Right atrium auricular region (tissue), 2 donors: ENCODE results near the gene AQP12B. TPM values are rescaled to one million over a fixed set of nuclear protein-coding genes. Genes with fewer than 3 reads are reported as not detected.

Source experiments
- DNase-seq: peaks from one replicate; pipeline ENCODE4 v3.0.0-alpha.2; 2019; ENCODE audit warnings: low spot score
- H3K27ac ChIP-seq, 2 donors: fragments of 200-600 bp; sonication (generic); 1 replicate in 1 of 2; 2 replicates in 1 of 2; pipeline ENCODE4 v1.5.1; 2016 to 2019
- H3K27me3 ChIP-seq, 2 donors: fragments of 200-600 bp; sonication (generic); one replicate each; pipeline versions ENCODE4 v1.5.1 to v1.6.0; 2017 to 2019
- H3K36me3 ChIP-seq: fragments of 200-600 bp; sonication (generic); one replicate; pipeline ENCODE4 v1.5.1; 2016
- H3K4me1 ChIP-seq, 2 donors: fragments of 200-600 bp; sonication (generic); one replicate each; pipeline versions ENCODE4 v1.5.1 to v1.6.0; 2017 to 2019
- H3K4me3 ChIP-seq, 2 donors: fragments of 200-600 bp; sonication (generic); 1 replicate in 1 of 2; 2 replicates in 1 of 2; pipeline ENCODE4 v1.5.1; 2017 to 2019; ENCODE audit warnings: mild to moderate bottlenecking in 1 of 2, moderate library complexity in 1 of 2
- H3K9me3 ChIP-seq, 2 donors: fragments of 200-600 bp; sonication (generic); one replicate each; pipeline ENCODE4 v1.5.1; 2019
- CTCF ChIP-seq, 2 donors: fragments of 200-600 bp; sonication (generic); IDR thresholded peaks; one replicate each; pipeline ENCODE4 v1.5.1; 2019; ENCODE audit warnings: antibody characterized with exemption in 2 of 2
- total RNA-seq, 2 donors: library from RNA; depleted of rRNA; stranded (reverse); fragments of >200 nt; gene quantifications; one replicate each; pipeline ENCODE4 v1.1.0, GENCODE V29; 2016

Gene AQP12B
- total RNA-seq, 2 donors from 2014 or later: not detected

DNA sequence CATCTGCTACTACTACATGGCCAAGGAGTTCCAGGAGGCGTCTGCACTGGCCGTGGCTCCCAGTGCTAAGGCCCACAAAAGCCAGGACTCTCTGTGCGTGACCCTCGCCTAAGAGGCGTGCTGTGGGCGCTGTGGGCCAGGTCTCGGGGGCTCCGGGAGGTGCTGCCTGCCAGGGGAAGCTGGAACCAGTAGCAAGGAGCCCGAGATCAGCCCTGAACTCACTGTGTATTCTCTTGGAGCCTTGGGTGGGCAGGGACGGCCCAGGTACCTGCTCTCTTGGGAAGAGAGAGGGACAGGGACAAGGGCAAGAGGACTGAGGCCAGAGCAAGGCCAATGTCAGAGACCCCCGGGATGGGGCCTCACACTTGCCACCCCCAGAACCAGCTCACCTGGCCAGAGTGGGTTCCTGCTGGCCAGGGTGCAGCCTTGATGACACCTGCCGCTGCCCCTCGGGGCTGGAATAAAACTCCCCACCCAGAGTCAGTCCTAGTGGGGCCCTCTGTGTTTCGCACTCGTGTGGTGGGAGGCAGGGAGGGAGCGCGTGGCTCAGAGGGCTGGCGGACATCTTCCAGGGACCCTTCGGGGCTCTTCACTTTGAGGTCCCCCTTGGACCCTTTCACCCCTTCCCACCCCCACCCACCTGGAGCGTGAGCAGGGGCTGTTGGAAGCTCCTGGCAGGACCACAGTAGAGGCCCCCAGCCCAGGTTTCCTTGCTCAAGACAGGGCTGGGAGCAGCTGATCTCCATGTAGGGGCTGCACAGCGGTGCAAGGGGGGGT lies 51.7 kb downstream of the AQP12B start:
- no peaks in the 10 kb centered on the region for H3K4me1 ChIP-seq
- H3K4me3 ChIP-seq: no peak overlapping the region
- no peaks in the 10 kb centered on the region for H3K36me3 ChIP-seq
- DNase-seq: no peak
- no peak overlapping the region for H3K27ac ChIP-seq
- TF ChIP-seq CTCF (IDR thresholded peaks at IDR 0.05): no peak
- no peaks in the 10 kb centered on the region for H3K27me3 ChIP-seq
- no peaks in the 10 kb centered on the region for H3K9me3 ChIP-seq

DNA sequence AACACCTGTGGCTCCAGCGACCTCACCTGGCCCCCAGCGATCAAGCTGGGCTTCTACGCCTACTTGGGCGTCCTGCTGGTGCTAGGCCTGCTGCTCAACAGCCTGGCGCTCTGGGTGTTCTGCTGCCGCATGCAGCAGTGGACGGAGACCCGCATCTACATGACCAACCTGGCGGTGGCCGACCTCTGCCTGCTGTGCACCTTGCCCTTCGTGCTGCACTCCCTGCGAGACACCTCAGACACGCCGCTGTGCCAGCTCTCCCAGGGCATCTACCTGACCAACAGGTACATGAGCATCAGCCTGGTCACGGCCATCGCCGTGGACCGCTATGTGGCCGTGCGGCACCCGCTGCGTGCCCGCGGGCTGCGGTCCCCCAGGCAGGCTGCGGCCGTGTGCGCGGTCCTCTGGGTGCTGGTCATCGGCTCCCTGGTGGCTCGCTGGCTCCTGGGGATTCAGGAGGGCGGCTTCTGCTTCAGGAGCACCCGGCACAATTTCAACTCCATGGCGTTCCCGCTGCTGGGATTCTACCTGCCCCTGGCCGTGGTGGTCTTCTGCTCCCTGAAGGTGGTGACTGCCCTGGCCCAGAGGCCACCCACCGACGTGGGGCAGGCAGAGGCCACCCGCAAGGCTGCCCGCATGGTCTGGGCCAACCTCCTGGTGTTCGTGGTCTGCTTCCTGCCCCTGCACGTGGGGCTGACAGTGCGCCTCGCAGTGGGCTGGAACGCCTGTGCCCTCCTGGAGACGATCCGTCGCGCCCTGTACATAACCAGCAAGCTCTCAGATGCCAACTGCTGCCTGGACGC lies 52.5 kb downstream of the AQP12B start:
- Histone ChIP-seq H3K4me1 (no peaks in the 10 kb centered on the region), H3K9me3 (no peaks in the 10 kb centered on the region), H3K4me3 (no peak overlapping the region), H3K27ac (no peak overlapping the region), H3K27me3 (no peaks in the 10 kb centered on the region), H3K36me3 (no peaks in the 10 kb centered on the region)
- DNase-seq: no peak
- no peak for TF ChIP-seq CTCF (IDR thresholded peaks at IDR 0.05)

- H3K4me1 ChIP-seq: no peaks in the 10 kb centered on the region
- no peaks in the 10 kb centered on the region for H3K27me3 ChIP-seq
- H3K4me3 ChIP-seq: no peak overlapping the region
- DNase-seq: no peak
- no peak for TF ChIP-seq CTCF (IDR thresholded peaks at IDR 0.05)
- no peaks in the 10 kb centered on the region for H3K36me3 ChIP-seq
- H3K27ac ChIP-seq: no peak overlapping the region
- H3K9me3 ChIP-seq: no peaks in the 10 kb centered on the region
Measured at GRCh38 chr2:240629619-240629967, 53.1 kb downstream of the AQP12B start.

DNA sequence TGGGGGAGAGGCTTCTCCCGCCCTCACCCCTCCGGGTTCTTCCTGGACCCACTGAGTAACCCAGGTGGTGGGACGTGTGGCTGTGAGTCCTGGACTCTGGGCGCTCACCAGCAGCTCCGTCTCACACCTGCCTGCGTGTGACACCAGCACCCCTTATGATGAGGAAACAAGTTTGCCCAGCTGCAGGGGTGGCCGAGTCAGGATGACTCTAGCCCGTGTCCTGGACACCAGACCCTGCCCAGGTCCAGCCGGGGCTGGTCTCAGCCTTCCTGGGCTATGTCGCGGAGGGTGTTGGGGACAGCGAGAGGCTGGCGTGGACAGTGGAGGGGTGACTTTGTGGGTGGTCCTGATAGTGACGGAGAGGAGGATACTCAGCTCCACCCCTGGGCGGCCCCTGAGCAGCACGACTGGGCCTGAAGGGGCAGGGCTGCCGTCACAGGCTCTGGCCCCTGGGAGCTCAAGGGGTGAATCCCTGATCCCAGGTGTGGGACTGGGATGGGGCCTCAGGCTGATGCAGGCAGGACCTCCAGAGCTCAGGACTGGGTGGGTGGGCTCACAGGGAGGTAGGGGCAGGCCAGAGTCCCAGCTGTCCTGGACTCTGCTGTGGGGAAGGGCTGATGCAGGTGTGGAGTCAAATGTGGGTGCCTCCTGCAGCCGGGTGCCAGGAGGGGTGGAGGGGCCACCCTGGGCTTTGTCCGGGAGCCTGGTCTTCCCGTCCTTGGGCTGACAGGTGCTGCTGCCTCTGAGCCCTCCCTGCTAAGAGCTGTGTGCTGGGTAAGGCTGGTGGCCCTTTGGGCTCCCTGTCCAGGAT lies 53.7 kb downstream of the AQP12B start:
- H3K9me3 ChIP-seq: no peaks in the 10 kb centered on the region
- no peak overlapping the region for H3K27ac ChIP-seq
- H3K4me1 ChIP-seq: no peaks in the 10 kb centered on the region
- no peak overlapping the region for H3K4me3 ChIP-seq
- DNase-seq: no peak
- no peaks in the 10 kb centered on the region for H3K27me3 ChIP-seq
- no peak for TF ChIP-seq CTCF (IDR thresholded peaks at IDR 0.05)
- no peaks in the 10 kb centered on the region for H3K36me3 ChIP-seq

GRCh38 chr2:240628507-240628807 lies 54.2 kb downstream of the AQP12B start:
- no peak overlapping the region for H3K4me3 ChIP-seq
- no peaks in the 10 kb centered on the region for H3K27me3 ChIP-seq
- no peaks in the 10 kb centered on the region for H3K36me3 ChIP-seq
- H3K4me1 ChIP-seq: no peaks in the 10 kb centered on the region
- TF ChIP-seq CTCF (IDR thresholded peaks at IDR 0.05): no peak
- H3K9me3 ChIP-seq: no peaks in the 10 kb centered on the region
- no peak for DNase-seq
- no peak overlapping the region for H3K27ac ChIP-seq
